Kidney (tissue), 14 donors: Measurements from ENCODE around the gene KLHDC3. TPM values are rescaled to one million over a fixed set of nuclear protein-coding genes. Genes with fewer than 3 reads are reported as not detected.

Experiments used
- DNase-seq, 5 donors: peaks; one replicate each; pipeline ENCODE4 v3.0.0-alpha.2; 2013 to 2020
- FAIRE-seq: peaks from 2 replicates; lab custom pipeline; 2012; peaks lifted over from hg19 to GRCh38; lab: Jason Lieb, UNC
- H3K27ac ChIP-seq, 2 donors: one replicate each; pipeline ENCODE4 v1.7.0; 2013; ENCODE audit warnings: low read depth in 2 of 2, low read length in 2 of 2, inconsistent platforms in 1 of 2
- H3K27me3 ChIP-seq: one replicate; pipeline ENCODE4 v1.7.1; 2013; ENCODE audit warnings: low read length, inconsistent platforms; ENCODE audit not compliant: control insufficient read depth, insufficient read depth
- H3K36me3 ChIP-seq, 3 donors: one replicate each; pipeline versions ENCODE4 v1.7.0 to v1.7.1; 2013; ENCODE audit warnings: low read length in 3 of 3, control low read depth in 1 of 3, inconsistent platforms in 1 of 3; ENCODE audit not compliant: insufficient read depth in 3 of 3, control insufficient read depth in 2 of 3
- H3K4me1 ChIP-seq, 3 donors: one replicate each; pipeline versions ENCODE4 v1.7.0 to v1.7.1; 2013; ENCODE audit warnings: low read length in 3 of 3, inconsistent platforms in 1 of 3, low read depth in 1 of 3; ENCODE audit not compliant: control insufficient read depth in 2 of 3, insufficient read depth in 2 of 3
- H3K4me3 ChIP-seq, 3 donors: one replicate each; pipeline versions ENCODE4 v1.7.0 to v1.8.1; 2013; ENCODE audit warnings: low read length in 3 of 3, control low read depth in 1 of 3, inconsistent platforms in 1 of 3
- H3K9ac ChIP-seq, 3 donors: one replicate each; pipeline versions ENCODE4 v1.7.0 to v1.7.1; 2013; ENCODE audit warnings: low read length in 3 of 3, control low read depth in 1 of 3, inconsistent platforms in 1 of 3
- H3K9me3 ChIP-seq, 3 donors: one replicate each; pipeline versions ENCODE4 v1.7.0 to v1.7.1; 2013; ENCODE audit warnings: low read length in 3 of 3, control low read depth in 1 of 3, inconsistent platforms in 1 of 3; ENCODE audit not compliant: control insufficient read depth in 2 of 3, insufficient read depth in 1 of 3
- intact Hi-C: fragments of 100-400 bp; cut with DNase I; formaldehyde crosslinking; loops from one replicate; pipeline ENCODE4 v1.11.1; 2022
- polyA plus RNA-seq: library from polyadenylated mRNA; stranded (reverse); fragments of 350-450 nt; fragmentation: Illumina TruSeq; extraction: RNeasy Lipid Tissue Mini Kit (QIAGEN cat#74804); gene quantifications from one replicate; pipeline ENCODE4 v1.2.3, GENCODE V29; 2014; ENCODE audit warnings: low read depth, low replicate concordance; ENCODE audit not compliant: insufficient read depth
- total RNA-seq: library from RNA; stranded (reverse); fragmentation: NEBNext Ultra II Directional; extraction: Animal tissue kit (Norgen Biotek cat#: 25700); gene quantifications from one replicate; pipeline ENCODE4 v1.2.1, GENCODE V29; 2021
- TF ChIP-seq, protein P1 (sequence below): IDR thresholded peaks from 3 replicates; pipeline ENCODE4 v1.5.1; 2012; ENCODE audit warnings: mild to moderate bottlenecking, moderate library complexity, borderline replicate concordance; ENCODE audit not compliant: insufficient read depth; ENCODE audit errors: extremely low read depth
- donor health status: control.
- donor health status: control.
- donor health status: control.
- donor health status: control.
- donor health status: control.
- donor health status: DM: yes; HTN: yes; CAD: no.
- donor health status: Normal renal cell carcinoma (clear cell type).

Gene KLHDC3
- total and polyA plus RNA-seq, 2 donors from 2014 or later: 52.6 to 90.0 TPM

DNA sequence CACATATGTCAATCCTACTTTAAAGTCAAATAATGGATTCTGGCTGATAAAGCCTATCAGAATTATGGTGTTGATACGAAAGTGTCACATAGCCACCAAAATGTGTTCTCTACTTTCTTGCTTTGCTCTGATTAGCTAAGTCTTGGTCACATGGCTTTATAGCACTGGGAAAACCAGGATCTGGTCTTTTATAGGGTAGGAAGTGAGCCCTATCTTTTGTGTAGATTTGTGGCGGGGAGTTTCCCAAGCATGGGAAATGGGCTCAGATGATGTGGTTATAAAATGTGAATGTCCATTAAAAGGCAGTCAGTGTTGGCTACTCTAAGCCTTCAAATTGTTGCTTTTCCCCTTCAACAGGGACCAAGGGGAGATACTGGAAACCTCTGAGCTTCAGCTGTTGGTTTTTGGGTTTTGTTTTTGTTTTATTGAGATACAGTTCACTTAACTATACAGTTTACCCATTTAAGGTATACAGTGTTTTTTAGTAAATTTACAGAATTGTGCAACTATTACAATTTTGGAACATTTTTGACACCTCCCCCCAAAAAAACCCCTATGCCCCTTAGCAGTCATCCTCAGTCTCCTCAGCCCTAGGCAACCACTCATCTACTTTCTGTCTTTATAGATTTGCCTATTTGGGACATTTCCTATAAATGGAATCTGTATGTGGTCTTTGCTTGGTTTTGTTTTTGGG lies 19.6 kb downstream of the KLHDC3 start:
- TF ChIP-seq, protein P1, sequence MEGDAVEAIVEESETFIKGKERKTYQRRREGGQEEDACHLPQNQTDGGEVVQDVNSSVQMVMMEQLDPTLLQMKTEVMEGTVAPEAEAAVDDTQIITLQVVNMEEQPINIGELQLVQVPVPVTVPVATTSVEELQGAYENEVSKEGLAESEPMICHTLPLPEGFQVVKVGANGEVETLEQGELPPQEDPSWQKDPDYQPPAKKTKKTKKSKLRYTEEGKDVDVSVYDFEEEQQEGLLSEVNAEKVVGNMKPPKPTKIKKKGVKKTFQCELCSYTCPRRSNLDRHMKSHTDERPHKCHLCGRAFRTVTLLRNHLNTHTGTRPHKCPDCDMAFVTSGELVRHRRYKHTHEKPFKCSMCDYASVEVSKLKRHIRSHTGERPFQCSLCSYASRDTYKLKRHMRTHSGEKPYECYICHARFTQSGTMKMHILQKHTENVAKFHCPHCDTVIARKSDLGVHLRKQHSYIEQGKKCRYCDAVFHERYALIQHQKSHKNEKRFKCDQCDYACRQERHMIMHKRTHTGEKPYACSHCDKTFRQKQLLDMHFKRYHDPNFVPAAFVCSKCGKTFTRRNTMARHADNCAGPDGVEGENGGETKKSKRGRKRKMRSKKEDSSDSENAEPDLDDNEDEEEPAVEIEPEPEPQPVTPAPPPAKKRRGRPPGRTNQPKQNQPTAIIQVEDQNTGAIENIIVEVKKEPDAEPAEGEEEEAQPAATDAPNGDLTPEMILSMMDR: no peak
- FAIRE-seq: no peak
- no peaks in the 10 kb centered on the region for H3K27me3 ChIP-seq
- H3K27ac ChIP-seq: no peak overlapping the region
- H3K4me1 ChIP-seq: peaks cover 0 to 2% (median 0%) of the 10 kb centered on the region in 3 donors
- H3K9ac ChIP-seq: no peak overlapping the region
- H3K9me3 ChIP-seq: no peaks in the 10 kb centered on the region
- H3K4me3 ChIP-seq: no peak overlapping the region
- no peak for DNase-seq
- intact Hi-C loops: no loop called here
- peaks cover 9 to 25% (median 22%) of the 10 kb centered on the region in 3 donors for H3K36me3 ChIP-seq

DNA sequence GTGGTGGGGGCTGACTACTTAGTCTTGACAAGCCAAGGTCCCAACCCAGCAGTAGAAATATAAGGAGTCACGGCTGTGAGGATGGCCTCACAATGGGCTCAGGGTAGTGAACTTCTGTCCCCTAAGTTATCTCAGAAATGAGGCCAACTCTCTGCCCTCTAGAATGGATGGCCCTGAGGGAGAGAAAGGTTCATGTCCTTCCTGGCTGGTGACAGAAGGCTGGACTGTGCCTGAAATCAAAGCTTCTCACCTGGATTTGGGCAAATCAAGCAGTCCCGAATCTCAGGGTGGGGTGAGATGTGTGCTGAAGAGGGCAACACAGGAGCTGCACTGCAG lies 20.1 kb downstream of the KLHDC3 start:
- peaks cover 0 to 2% (median 0%) of the 10 kb centered on the region in 3 donors for H3K4me1 ChIP-seq
- TF ChIP-seq, protein P1: no peak
- no peak overlapping the region for H3K4me3 ChIP-seq
- H3K27ac ChIP-seq: no peak overlapping the region
- DNase-seq (no peak), FAIRE-seq (no peak)
- no peaks in the 10 kb centered on the region for H3K9me3 ChIP-seq
- intact Hi-C loops: no loop called here
- H3K27me3 ChIP-seq: no peaks in the 10 kb centered on the region
- no peak overlapping the region for H3K9ac ChIP-seq
- peaks cover 9 to 25% (median 25%) of the 10 kb centered on the region in 3 donors for H3K36me3 ChIP-seq

DNA sequence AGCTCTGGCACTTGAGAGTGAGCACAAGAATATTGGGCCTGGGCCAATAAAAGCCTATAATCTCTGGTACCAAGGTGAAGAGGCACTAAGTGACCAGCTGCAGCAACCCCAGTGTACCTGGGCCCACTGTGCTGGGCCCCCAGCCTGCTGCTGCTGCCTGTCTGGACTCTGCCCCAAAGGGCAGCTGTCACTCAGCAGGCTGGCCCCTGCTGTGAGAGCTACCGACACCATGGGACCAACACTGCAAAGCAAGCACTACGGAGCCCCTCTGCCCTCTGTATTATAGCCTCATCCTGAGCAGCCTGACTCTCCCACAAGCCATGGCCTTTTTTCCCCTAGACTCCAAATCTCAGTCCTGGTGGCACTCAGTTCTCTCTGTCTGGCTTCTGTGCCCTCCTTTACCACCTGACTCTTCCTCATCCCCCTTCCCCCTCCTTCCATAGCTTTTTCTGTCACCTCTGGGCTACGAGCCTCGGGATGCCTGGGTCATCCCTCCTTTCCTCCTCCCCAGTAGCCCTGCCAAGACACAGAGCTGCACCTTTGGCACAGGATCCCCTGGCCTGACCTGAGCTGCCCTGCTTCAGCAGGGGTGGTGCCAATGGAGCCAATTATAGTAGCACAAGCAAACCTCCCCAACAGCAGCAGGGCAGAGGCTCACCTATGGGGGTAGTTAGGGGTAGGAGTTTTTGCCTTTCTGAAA lies 21.6 kb downstream of the KLHDC3 start:
- TF ChIP-seq, protein P1: no peak
- Histone ChIP-seq H3K27ac (no peak overlapping the region), H3K36me3 (peaks cover 9 to 31% (median 21%) of the 10 kb centered on the region in 3 donors), H3K4me1 (peaks cover 0 to 2% (median 0%) of the 10 kb centered on the region in 3 donors), H3K27me3 (no peaks in the 10 kb centered on the region), H3K9me3 (no peaks in the 10 kb centered on the region), H3K9ac (no peak overlapping the region), H3K4me3 (no peak overlapping the region)
- intact Hi-C loops: no loop called here
- no peak for DNase-seq
- no peak for FAIRE-seq
